H9 (cell line): ENCODE data around the gene PAPOLA. TPM values are rescaled to one million over a fixed set of nuclear protein-coding genes. Genes with fewer than 3 reads are reported as not detected.

Experiments
- DNase-seq: peaks from one replicate; pipeline ENCODE4 v3.0.0-alpha.2; 2017
- H2AFZ ChIP-seq: one replicate; pipeline ENCODE4 v1.6.1; 2013; ENCODE audit warnings: mild to moderate bottlenecking, low read length, control low read depth, moderate library complexity
- H2AK5ac ChIP-seq: 2 replicates; pipeline ENCODE4 v1.6.1; 2013; ENCODE audit warnings: low read length, control low read depth, mixed read lengths; ENCODE audit not compliant: insufficient read length
- H2BK120ac ChIP-seq: one replicate; pipeline ENCODE4 v1.6.1; 2013; ENCODE audit warnings: low read depth, mild to moderate bottlenecking, low read length, control low read depth, inconsistent platforms; ENCODE audit not compliant: poor library complexity, severe bottlenecking
- H2BK12ac ChIP-seq: 2 replicates; pipeline ENCODE4 v1.6.1; 2013; ENCODE audit warnings: low read length, control low read depth, mixed read lengths, low read depth; ENCODE audit not compliant: insufficient read length
- H2BK15ac ChIP-seq: 2 replicates; pipeline ENCODE4 v1.6.1; 2013; ENCODE audit warnings: low read depth, low read length, control low read depth
- H2BK20ac ChIP-seq: one replicate; pipeline ENCODE4 v1.6.1; 2013; ENCODE audit warnings: low read depth, mild to moderate bottlenecking, low read length, control low read depth, inconsistent platforms; ENCODE audit not compliant: poor library complexity, severe bottlenecking
- H2BK5ac ChIP-seq: 2 replicates; pipeline ENCODE4 v1.6.1; 2013; ENCODE audit warnings: low read length, control low read depth, mixed read lengths; ENCODE audit not compliant: insufficient read length
- H3K14ac ChIP-seq: 2 replicates; pipeline ENCODE4 v1.6.1; 2013; ENCODE audit warnings: low read length, control low read depth; ENCODE audit not compliant: insufficient read depth
- H3K18ac ChIP-seq: 2 replicates; pipeline ENCODE4 v1.6.1; 2013; ENCODE audit warnings: low read depth, mild to moderate bottlenecking, mixed read lengths, low read length, control low read depth; ENCODE audit not compliant: insufficient read length
- H3K23ac ChIP-seq: 2 replicates; pipeline ENCODE4 v1.6.1; 2013; ENCODE audit warnings: low read length, control low read depth, mixed read lengths, low read depth; ENCODE audit not compliant: insufficient read length
- H3K23me2 ChIP-seq: 2 replicates; pipeline ENCODE4 v1.6.1; 2013; ENCODE audit warnings: low read depth, mild to moderate bottlenecking, mixed read lengths, low read length, control low read depth; ENCODE audit not compliant: insufficient read length, poor library complexity, severe bottlenecking
- H3K27ac ChIP-seq: 2 replicates; pipeline ENCODE4 v1.5.1; 2013; ENCODE audit warnings: low read length, control low read depth, mixed read lengths, low read depth; ENCODE audit not compliant: insufficient read length
- H3K27me3 ChIP-seq: 2 replicates; pipeline ENCODE4 v1.6.1; 2013; ENCODE audit warnings: low read length, control low read depth, inconsistent platforms; ENCODE audit not compliant: insufficient read depth
- H3K4ac ChIP-seq: 2 replicates; pipeline ENCODE4 v1.6.1; 2013; ENCODE audit warnings: low read depth, mild to moderate bottlenecking, control low read depth, inconsistent platforms, low read length, moderate library complexity
- H3K4me1 ChIP-seq: 2 replicates; pipeline ENCODE4 v1.6.1; 2013; ENCODE audit warnings: low read length, control low read depth, inconsistent platforms; ENCODE audit not compliant: insufficient read depth
- H3K4me2 ChIP-seq: 2 replicates; pipeline ENCODE4 v1.6.1; 2013; ENCODE audit warnings: low read length, control low read depth, mixed read lengths; ENCODE audit not compliant: insufficient read length, insufficient read depth
- H3K56ac ChIP-seq: 2 replicates; pipeline ENCODE4 v1.6.1; 2013; ENCODE audit warnings: low read depth, mild to moderate bottlenecking, mixed read lengths, low read length, control low read depth; ENCODE audit not compliant: insufficient read length
- H3K79me1 ChIP-seq: 2 replicates; pipeline ENCODE4 v1.6.1; 2013; ENCODE audit warnings: low read depth, mild to moderate bottlenecking, moderate library complexity, low read length, control low read depth, inconsistent platforms; ENCODE audit not compliant: insufficient read depth, poor library complexity, severe bottlenecking
- H3K79me2 ChIP-seq: 2 replicates; pipeline ENCODE4 v1.6.1; 2013; ENCODE audit warnings: low read length, control low read depth, inconsistent platforms; ENCODE audit not compliant: insufficient read depth
- H3K9ac ChIP-seq: 2 replicates; pipeline ENCODE4 v1.6.1; 2013; ENCODE audit warnings: low read length, control low read depth, mixed read lengths; ENCODE audit not compliant: insufficient read length; ENCODE audit errors: extremely low read depth
- H3K9me3 ChIP-seq: one replicate; pipeline ENCODE4 v1.6.1; 2013; ENCODE audit warnings: low read depth, low read length, inconsistent platforms; ENCODE audit not compliant: control insufficient read depth
- H3T11ph ChIP-seq: one replicate; pipeline ENCODE4 v1.6.1; 2013; ENCODE audit warnings: mild to moderate bottlenecking, low read length, control low read depth, inconsistent platforms
- H4K20me1 ChIP-seq: one replicate; pipeline ENCODE4 v1.6.1; 2013; ENCODE audit not compliant: control insufficient read depth, insufficient read length, insufficient read depth
- H4K5ac ChIP-seq: 2 replicates; pipeline ENCODE4 v1.6.1; 2013; ENCODE audit warnings: low read depth, mild to moderate bottlenecking, mixed read lengths, low read length, control low read depth; ENCODE audit not compliant: insufficient read length
- H4K8ac ChIP-seq: replicated peaks from 2 replicates; pipeline ENCODE4 v1.6.1; 2013; ENCODE audit warnings: low read length, control low read depth, mixed read lengths, low read depth; ENCODE audit not compliant: insufficient read length
- H4K91ac ChIP-seq: 2 replicates; pipeline ENCODE4 v1.6.1; 2013; ENCODE audit warnings: low read depth, mild to moderate bottlenecking, moderate library complexity, mixed read lengths, low read length, control low read depth; ENCODE audit not compliant: insufficient read length
- H3K27ac Mint-ChIP-seq, 3 experiments: 2 replicates in 2 of 3; 3 replicates in 1 of 3; pipeline ENCODE4 v1.8.0; 2020 to 2021; ENCODE audit warnings: mixed read lengths in 3 of 3, mild to moderate bottlenecking in 1 of 3, moderate library complexity in 1 of 3
- H3K27me3 Mint-ChIP-seq: 2 replicates; pipeline ENCODE4 v1.8.0; 2021; ENCODE audit warnings: low read depth, mild to moderate bottlenecking, moderate library complexity, mixed read lengths
- H3K36me3 Mint-ChIP-seq, 3 experiments: 2 replicates in 2 of 3; 3 replicates in 1 of 3; pipeline ENCODE4 v1.8.0; 2020 to 2021; ENCODE audit warnings: low read depth in 3 of 3, mixed read lengths in 3 of 3; ENCODE audit not compliant: insufficient read depth in 1 of 3
- H3K4me1 Mint-ChIP-seq, 2 experiments: 2 replicates each; pipeline ENCODE4 v1.8.0; 2020; ENCODE audit warnings: mixed read lengths in 2 of 2
- H3K4me3 Mint-ChIP-seq, 2 experiments: 2 replicates in 1 of 2; 3 replicates in 1 of 2; pipeline ENCODE4 v1.8.0; 2020 to 2021; ENCODE audit warnings: mild to moderate bottlenecking in 2 of 2, mixed read lengths in 2 of 2, moderate library complexity in 1 of 2
- H3K9me3 Mint-ChIP-seq, 2 experiments: 2 replicates in 1 of 2; 3 replicates in 1 of 2; pipeline ENCODE4 v1.8.0; 2020; ENCODE audit warnings: mild to moderate bottlenecking in 2 of 2, mixed read lengths in 2 of 2, moderate library complexity in 1 of 2
- WGBS: extraction: QIAGEN DNeasy Blood & Tissue Kit; methylation state at CpG from one replicate; pipeline ENCODE4 v1.1.7; 2013; ENCODE audit warnings: missing lambda C conversion rate, low lambda C conversion rate, mixed read lengths; ENCODE audit not compliant: insufficient read length; ENCODE audit errors: extremely low coverage; 5-methylcytosine and 5-hydroxymethylcytosine counted together
- total RNA-seq: library from RNA; stranded (reverse); gene quantifications from 2 replicates; pipeline ENCODE4 v1.2.1, GENCODE V29; 2021
- TF ChIP-seq, protein P1 (sequence below): fragments of 200-600 bp; sonication (generic); conservative IDR thresholded peaks from 3 replicates; pipeline ENCODE4 v1.8.0; 2021; ENCODE audit warnings: antibody characterized with exemption, mild to moderate bottlenecking

PAPOLA gene
- total RNA-seq, 1 experiment from 2014 or later, result 188 TPM

DNA sequence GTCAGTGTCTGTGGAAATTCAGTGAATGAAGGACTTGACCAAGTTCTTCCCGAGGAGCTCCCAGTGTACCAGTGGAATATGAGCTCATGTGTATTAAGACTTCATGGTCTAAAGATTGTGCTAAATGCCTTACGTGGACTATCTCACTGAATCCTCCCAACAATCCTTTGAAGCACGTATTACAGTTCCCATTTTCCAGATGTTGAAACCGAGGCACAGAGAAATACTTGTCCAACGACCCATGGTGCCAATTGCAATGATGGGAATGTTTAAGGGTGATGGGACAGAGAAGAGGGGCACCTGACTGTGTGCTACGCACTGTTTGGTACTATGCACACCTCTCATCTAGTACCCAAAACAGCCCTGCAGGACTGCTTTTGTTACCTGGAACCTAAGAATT, 77.2 kb downstream of the PAPOLA start:
- H3K14ac ChIP-seq, result no peak overlapping the region
- no peaks in the 10 kb centered on the region for H3K9me3 Mint-ChIP-seq
- H3K4me2 ChIP-seq, result no peak overlapping the region
- no peak overlapping the region for H3K4me3 Mint-ChIP-seq
- no peak overlapping the region for H2BK120ac ChIP-seq
- no peak overlapping the region for H3K4ac ChIP-seq
- no peaks in the 10 kb centered on the region for H4K20me1 ChIP-seq
- no peak overlapping the region for H4K8ac ChIP-seq
- no peak overlapping the region for H2AK5ac ChIP-seq
- no peaks in the 10 kb centered on the region for H3K9me3 ChIP-seq
- no peak overlapping the region for H2BK20ac ChIP-seq
- no peak overlapping the region for H2BK12ac ChIP-seq
- no peak overlapping the region for H4K5ac ChIP-seq
- H3K79me1 ChIP-seq, result no peaks in the 10 kb centered on the region
- no peak for DNase-seq
- no peak overlapping the region for H4K91ac ChIP-seq
- H3K27ac Mint-ChIP-seq, result no peak overlapping the region
- no peaks in the 10 kb centered on the region; a peak in 1 of 7 replicates for H3K36me3 Mint-ChIP-seq
- TF ChIP-seq, protein P1, sequence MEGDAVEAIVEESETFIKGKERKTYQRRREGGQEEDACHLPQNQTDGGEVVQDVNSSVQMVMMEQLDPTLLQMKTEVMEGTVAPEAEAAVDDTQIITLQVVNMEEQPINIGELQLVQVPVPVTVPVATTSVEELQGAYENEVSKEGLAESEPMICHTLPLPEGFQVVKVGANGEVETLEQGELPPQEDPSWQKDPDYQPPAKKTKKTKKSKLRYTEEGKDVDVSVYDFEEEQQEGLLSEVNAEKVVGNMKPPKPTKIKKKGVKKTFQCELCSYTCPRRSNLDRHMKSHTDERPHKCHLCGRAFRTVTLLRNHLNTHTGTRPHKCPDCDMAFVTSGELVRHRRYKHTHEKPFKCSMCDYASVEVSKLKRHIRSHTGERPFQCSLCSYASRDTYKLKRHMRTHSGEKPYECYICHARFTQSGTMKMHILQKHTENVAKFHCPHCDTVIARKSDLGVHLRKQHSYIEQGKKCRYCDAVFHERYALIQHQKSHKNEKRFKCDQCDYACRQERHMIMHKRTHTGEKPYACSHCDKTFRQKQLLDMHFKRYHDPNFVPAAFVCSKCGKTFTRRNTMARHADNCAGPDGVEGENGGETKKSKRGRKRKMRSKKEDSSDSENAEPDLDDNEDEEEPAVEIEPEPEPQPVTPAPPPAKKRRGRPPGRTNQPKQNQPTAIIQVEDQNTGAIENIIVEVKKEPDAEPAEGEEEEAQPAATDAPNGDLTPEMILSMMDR, result no peak
- peaks cover 17 to 27% of the 10 kb centered on the region in 2 experiments for H3K4me1 Mint-ChIP-seq
- H3K27me3 ChIP-seq, result no peaks in the 10 kb centered on the region
- H3K23ac ChIP-seq, result no peak overlapping the region
- no peaks in the 10 kb centered on the region for H3K79me2 ChIP-seq
- H2BK15ac ChIP-seq, result no peak overlapping the region
- H3K4me1 ChIP-seq, result no peaks in the 10 kb centered on the region
- WGBS, result no CpG with 5 or more reads among the region's 6 CpGs
- H3K56ac ChIP-seq, result no peak overlapping the region
- no peak overlapping the region for H3K27ac ChIP-seq
- H3K27me3 Mint-ChIP-seq, result no peaks in the 10 kb centered on the region; the same call in 1 of the 2 replicates
- H2BK5ac ChIP-seq, result no peak overlapping the region
- no peak overlapping the region for H3T11ph ChIP-seq
- no peak overlapping the region for H2AFZ ChIP-seq
- H3K9ac ChIP-seq, result no peak overlapping the region
- H3K23me2 ChIP-seq, result no peaks in the 10 kb centered on the region
- H3K18ac ChIP-seq, result no peak overlapping the region
